GM21529 (cell line): ENCODE data around the gene IRF3.
"Not testable (repeated sequence)": the region's sequence is repeated elsewhere in the genome, so short reads cannot be mapped to it uniquely, and the experiment has no call there.

Experiments
- ATAC-seq: cut with Tn5 transposase; IDR thresholded peaks from one replicate; pipeline ENCODE4 v1.9.1; 2021; ENCODE audit not compliant: unreplicated experiment

Gene IRF3

GRCh38 chr19:49629659-49630058, 36.0 kb downstream of the IRF3 start:
- ATAC-seq: no peak

- no peak for ATAC-seq
These were observed 39.4 kb downstream of the IRF3 start for GRCh38 chr19:49626226-49626625.

GRCh38 chr19:49624967-49625910, 40.4 kb downstream of the IRF3 start:
- ATAC-seq: no peak

- not testable (repeated sequence) for ATAC-seq
These were observed 47.8 kb downstream of the IRF3 start for GRCh38 chr19:49617860-49618259.

- no peak for ATAC-seq
These were observed 48.7 kb downstream of the IRF3 start for GRCh38 chr19:49616945-49617344.

GRCh38 chr19:49616532-49616931, 49.1 kb downstream of the IRF3 start:
- no peak for ATAC-seq

GRCh38 chr19:49615861-49616260, 49.8 kb downstream of the IRF3 start:
- ATAC-seq: no peak

GRCh38 chr19:49614096-49614833, 51.4 kb downstream of the IRF3 start:
- no peak for ATAC-seq

- ATAC-seq: no peak
These were observed 52.3 kb downstream of the IRF3 start for GRCh38 chr19:49613374-49613773.
